IMR-90 (cell line): ENCODE data around the gene MMP25. TPM values are rescaled to one million over a fixed set of nuclear protein-coding genes. Genes with fewer than 3 reads are reported as not detected.
A peak's percentile ranks its signal among the peaks of the same experiment; 100 is the strongest.

ENCODE experiments used
- RAD21 ChIP-seq: IDR thresholded peaks from 2 replicates; pipeline ENCODE4 v1.6.1; 2012; ENCODE audit warnings: low read length, improper control_type of control experiment
- polyA plus RNA-seq, 3 experiments: library from polyadenylated mRNA; depleted of rRNA; stranded (reverse); fragments of >200 nt; gene quantifications; 2 replicates each; pipeline ENCODE4 v1.2.3, GENCODE V29; 2012; ENCODE audit warnings: low replicate concordance in 1 of 3
- total RNA-seq: library from RNA; depleted of rRNA; stranded (reverse); fragments of >200 nt; gene quantifications from 2 replicates; pipeline ENCODE4 v1.2.3, GENCODE V29; 2012
- TF ChIP-seq, protein P1 (sequence below): fragments of 150-350 bp; IDR thresholded peaks from 2 replicates; pipeline ENCODE4 v1.6.1; 2017; ENCODE audit warnings: mild to moderate bottlenecking, antibody characterized with exemption, low read length, low read depth

The MMP25 gene
- total and polyA plus RNA-seq, 2 of the 4 experiments (the other 2 are of a cell fraction) = 0.07 TPM; not detected in 1

DNA sequence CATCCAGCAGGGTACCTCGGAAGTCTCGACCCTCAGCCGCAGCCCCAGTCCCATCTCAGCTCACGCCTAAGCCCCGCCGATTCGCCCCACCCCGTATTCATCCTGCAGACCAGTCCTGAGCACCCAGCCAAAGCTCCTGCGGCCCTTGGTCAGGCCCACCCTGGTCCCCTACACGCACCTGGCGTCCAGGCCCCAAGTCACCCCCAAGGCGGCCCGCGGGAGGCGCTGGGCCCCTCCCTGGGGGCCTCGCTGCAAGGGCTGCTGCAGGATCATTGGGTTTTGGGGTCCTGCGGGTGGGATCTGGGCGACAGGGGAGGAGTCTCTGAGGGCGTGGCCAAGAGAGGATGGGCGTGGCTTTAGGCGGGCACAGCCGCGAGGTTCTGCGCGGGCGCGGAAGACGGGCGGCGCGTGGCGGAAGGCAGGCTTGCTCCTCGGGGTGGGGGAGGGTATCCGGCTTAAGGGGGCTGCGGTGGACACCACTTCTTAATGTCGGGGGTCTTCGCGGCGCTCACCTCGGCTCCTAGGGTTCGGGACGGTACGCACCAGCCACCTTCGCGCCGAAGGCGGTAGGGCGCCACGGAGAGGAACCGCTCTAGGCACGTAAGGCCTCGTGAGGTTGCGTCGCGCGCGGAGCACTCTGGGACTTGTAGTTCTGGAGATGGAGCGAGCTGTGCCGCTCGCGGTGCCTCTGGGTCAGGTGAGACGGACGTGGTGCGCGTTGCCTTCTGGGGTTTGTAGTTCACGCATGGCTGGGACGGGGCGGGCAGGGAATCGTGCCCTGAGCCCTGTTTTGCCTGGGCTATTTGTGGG lies 22.5 kb upstream of the MMP25 start, which contains the start of the genes HCFC1R1 and THOC6 (continued):
- TF ChIP-seq, protein P1, sequence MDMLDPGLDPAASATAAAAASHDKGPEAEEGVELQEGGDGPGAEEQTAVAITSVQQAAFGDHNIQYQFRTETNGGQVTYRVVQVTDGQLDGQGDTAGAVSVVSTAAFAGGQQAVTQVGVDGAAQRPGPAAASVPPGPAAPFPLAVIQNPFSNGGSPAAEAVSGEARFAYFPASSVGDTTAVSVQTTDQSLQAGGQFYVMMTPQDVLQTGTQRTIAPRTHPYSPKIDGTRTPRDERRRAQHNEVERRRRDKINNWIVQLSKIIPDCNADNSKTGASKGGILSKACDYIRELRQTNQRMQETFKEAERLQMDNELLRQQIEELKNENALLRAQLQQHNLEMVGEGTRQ = peak; percentile 87
- no peak for TF ChIP-seq RAD21
